SKM-1 (cell line): Measurements from ENCODE around the gene PILRB.
"Not testable (repeated sequence)": the region's sequence is repeated elsewhere in the genome, so short reads cannot be mapped to it uniquely, and the experiment has no call there.

ENCODE experiments used
- DNase-seq: peaks from one replicate; lab custom pipeline; 2025; ENCODE audit not compliant: unreplicated experiment; lab: John Stamatoyannopoulos, UW

Gene PILRB

GRCh38 chr7:100373870-100374598, 16.1 kb downstream of the PILRB start:
- DNase-seq: not testable (repeated sequence)

- DNase-seq: no peak
Measured at GRCh38 chr7:100374601-100375000, 16.7 kb downstream of the PILRB start.

DNA sequence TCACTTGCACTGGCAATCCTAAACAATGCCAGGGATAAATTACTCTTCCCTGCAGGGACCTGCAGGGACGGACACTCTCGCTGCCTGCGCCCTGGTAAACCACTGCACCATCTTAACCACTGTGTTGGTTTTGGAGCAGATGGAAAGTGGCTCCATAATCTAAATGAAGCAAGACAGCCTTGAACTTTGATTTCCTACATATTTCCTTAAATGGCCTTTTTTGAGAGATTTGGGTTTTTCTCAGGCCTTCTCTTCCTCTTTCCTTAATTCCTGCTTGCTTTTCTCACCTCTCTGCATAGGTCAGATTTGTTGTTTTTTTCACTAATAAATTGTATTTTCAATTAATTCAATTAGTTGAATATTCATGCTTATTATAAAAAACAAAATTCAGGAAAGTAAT, 18.1 kb downstream of the PILRB start:
- DNase-seq: no peak

DNA sequence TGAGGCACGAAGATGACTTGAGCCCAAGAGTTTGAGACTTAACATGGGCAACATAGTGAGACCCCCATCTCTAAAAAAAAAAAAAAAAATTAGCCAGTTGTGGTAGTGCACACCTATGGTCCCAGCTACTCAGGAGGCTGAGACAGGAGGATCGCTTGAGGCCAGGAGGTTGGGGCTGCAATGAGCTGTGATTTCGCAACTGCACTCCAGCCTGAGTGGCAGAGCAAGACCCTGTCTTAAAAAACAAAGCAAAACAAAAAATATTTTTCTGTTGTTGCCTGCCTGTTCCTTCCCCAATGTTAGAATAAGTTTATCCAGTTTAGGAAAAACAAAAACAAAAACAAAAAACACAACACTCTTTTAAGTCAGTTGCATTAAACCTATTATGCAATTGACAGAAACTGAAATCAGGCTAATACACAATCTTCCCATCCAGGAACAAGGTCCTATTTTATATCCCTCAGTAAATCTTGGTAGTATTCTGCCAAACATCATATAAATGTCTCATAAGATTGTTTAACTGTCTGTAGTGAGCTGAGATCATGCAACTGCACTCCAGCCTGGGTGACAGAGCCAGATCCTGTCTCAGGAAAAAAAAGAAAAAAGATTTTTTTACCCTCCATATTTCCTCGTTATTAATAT, 20.3 kb downstream of the PILRB start:
- no peak for DNase-seq

GRCh38 chr7:100380196-100380595, 22.3 kb downstream of the PILRB start:
- no peak for DNase-seq

- DNase-seq: not testable (repeated sequence)
Measured at GRCh38 chr7:100381531-100382233, 23.8 kb downstream of the PILRB start.

DNA sequence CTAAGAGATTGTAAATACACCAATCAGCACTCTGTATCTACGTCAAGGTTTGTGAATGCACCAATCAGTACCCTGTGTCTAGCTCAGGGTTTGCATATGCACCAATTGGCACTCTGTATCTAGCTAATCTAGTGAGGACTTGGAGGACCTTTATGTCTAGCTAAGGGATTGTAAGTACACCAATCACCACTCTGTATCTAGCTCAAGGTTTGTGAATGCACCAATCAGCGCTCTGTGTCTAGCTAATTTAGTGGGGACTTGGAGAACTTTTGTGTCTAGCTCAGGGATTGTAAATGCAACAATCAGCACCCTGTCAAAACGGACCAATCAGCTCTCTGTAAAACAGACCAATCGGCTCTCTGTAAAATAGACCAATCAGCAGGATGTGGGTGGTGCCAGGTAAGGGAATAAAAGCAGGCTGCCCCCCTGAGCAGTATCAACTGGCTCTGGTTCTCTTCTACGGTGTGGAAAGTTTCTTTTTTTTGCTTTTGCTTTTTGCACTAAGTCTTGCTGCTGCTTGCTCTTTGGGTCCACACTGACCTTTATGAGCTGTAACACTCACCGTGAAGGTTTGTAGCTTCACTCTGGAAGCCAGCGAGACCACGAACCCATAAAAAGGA, 24.4 kb downstream of the PILRB start:
- not testable (repeated sequence) for DNase-seq

DNA sequence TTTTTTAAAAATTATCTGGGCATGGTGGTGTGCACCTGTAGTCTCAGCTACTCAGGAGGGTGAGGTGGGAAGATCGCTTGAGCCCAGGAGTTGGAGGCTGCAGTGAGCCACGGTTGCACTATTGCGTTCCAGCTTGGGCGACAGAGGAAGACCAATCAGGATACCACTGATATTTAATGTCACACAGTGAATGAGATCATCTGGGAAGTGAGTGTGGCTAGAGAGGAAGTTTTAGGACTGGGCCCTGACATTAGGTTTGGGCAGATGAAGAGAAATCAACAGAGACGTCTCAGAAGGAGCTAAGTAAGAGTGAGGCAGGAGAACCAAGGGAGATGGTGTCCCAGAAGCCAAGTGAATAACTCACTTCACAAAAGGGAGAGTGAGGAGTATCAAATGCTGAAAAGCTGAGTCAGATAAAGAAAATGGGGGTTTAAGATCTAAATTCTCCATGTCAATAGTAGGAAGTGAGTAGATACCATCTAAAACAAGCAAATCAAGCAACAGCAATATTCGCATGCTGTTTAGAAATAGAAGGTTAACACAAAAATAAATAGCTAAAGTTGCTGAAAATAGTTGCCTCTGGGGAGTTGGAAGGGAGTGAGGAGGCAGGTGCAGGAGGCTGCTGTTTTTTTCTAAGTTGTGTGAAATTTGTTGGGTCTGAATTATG, 26.8 kb downstream of the PILRB start:
- DNase-seq: no peak

GRCh38 chr7:100386940-100387339, 29.0 kb downstream of the PILRB start:
- no peak for DNase-seq

GRCh38 chr7:100387695-100388094, 29.8 kb downstream of the PILRB start:
- DNase-seq: no peak

- no peak for DNase-seq
Measured at GRCh38 chr7:100389437-100390088, 31.6 kb downstream of the PILRB start.

DNA sequence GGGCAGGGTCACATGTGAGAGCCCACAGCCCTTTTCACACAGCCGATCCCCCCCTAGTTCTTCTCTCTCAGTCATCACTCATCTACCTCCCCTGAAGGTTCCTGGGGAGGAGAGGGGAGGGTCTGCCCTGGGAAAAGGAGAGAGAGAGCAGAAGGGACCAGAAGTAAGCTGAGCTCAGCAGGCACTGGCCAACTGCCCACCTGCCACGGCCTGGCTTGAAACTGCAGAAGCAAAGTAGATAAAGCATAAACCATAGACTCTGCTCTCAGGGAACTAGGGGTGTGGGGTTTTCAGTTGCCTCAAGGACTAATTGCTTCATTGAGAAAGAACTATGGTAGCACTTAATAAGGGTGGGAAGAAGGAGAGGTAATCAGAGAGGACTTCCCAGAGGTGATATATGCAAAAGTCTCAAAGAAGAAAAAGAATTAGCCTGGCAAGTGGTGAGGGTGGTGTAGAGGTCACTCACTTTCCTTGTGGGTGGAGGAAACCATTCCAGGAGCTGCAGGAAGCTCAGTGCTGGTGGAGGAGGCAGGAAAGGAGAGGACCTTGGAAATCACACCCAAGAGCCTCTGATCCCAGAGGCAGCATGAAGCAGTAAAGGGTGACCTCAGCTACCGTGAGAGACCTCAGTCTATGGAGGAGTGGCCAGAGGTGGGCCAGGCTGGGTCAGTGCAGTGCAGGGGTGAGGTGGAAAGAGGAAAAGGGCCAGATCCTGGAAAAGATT, 32.5 kb downstream of the PILRB start:
- DNase-seq: no peak

- DNase-seq: no peak
Measured at GRCh38 chr7:100393233-100393905, 35.5 kb downstream of the PILRB start.

DNA sequence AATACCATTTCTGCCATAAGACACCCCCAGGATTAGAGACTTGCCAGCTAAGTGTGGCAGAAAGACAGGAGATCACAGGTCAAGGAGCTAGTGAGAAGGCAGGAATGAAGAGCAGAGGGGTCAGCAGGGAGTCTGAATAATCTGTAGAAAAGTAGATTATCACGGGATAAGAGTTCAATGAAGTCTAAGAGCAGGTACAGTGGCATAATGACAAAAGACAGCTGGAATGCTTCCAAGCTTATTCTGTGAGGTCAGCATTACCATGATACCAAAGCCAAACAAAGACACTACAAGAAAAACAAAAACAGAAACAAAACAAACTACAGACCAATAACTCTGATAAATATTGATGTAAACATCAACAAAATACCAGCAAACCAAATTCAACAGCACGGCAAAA, 36.2 kb downstream of the PILRB start:
- no peak for DNase-seq

- peak; percentile 76 for DNase-seq
Measured at GRCh38 chr7:100396421-100396982, 38.6 kb downstream of the PILRB start.

DNA sequence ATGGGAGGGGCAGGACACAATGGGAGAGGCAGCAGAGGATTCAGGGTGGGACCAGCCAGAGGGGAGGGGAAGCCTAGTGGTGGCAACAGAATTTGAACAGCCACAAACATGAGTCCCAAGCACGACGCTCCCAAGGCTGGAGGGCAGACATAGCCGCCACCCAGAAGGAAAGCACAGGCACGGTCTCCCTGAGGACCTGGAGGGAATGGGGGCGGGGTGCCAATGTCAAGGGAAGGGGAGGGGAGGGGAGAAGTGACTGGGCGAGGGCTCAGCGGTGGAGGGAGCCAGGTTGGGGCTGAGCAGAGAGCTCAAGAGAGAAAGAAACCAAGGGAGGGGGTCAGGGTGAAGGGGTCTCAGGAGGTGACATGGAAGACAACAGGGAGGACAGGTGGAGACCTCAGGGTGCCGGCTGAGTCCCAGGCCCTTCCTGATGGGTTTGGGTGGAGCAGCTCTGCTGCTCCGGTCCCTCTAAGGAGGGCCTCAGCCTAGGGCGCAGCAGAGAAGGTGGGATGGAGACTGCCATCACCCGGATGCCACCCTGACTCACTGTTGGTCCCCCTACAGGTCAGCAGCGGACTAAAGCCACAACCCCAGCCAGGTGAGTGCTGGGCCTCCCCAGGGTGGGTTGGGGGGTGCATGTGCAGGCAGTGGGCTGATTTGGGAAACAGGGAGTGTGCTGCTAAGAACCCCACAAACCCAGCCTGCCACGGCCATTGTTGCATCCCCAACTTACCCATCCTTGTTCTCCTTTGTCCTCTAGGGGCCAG, 39.6 kb downstream of the PILRB start:
- no peak for DNase-seq

DNA sequence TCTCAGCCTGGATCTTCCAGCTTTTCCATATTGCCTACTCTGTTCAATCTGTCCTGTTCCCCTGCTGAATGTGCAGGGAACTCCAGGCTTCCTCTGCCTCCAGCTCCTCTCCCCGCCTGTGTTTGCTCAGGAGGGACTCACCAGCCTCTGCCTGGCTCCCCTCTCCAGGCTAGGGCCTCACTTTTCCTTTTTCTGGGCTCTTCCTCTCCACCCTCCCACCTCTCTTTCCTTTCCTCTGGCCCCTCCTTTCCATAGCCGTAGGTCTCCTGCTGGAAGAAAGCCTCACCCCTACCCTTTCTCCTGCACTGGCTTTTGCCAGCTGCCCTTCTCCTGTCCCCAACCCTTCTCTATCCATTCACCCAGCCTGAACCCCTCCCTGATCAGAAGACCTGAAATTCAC, 40.3 kb downstream of the PILRB start:
- DNase-seq: no peak

DNA sequence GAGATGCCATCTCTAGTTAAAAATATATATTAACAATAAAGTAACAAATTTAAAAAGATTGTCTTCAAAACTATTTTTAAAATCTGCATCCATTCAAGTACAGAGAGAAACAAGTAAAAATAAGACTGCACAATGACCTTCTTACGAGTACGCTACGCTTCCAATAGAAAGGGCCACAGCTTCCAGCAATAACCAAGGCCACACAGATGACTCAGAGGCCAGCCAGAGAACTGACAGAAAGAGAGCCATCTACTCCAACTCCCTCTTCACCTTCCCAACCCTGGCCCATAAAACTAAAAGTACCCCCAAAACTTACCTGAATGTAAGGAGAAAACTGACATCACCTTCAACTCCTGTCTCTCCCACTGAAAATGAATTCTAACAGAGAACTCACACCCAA, 42.1 kb downstream of the PILRB start:
- DNase-seq: no peak
